ENCODE data around the gene C2CD5. TPM values are rescaled to one million over a fixed set of nuclear protein-coding genes. Genes with fewer than 3 reads are reported as not detected.

Gene C2CD5
- total RNA-seq, 1 experiment from 2014 or later: 35.4 TPM

DNA sequence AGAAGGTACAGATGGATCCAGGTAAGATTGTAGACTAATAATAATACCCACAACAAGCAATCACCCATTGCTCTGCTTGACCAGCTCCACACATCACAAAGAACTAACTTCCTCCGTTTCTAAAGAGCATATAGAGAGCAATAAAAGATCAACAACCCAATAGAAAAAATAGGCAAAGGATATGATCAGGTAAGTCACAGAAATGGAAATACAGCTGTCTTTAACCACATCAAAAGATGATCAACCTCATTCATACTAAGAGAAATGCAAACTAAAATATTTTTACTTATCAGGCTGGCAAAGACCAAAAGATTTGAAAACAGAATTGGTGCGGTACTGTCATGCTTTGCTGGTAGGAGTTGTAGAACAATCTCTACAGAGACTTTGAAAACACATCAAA lies 8.9 kb downstream of the C2CD5 start:
- no peak overlapping the region for H3K23ac ChIP-seq (ENCODE audit: insufficient read length, low read depth, low read length)
- no peak overlapping the region for H2AK5ac ChIP-seq (ENCODE audit: insufficient read length, low read length)
- H3K4me2 ChIP-seq (ENCODE audit: insufficient read depth, insufficient read length, low read length): no peak overlapping the region
- no peak overlapping the region for H3K9ac ChIP-seq (ENCODE audit: extremely low read depth, insufficient read length, low read length)
- H3K79me1 ChIP-seq (ENCODE audit: insufficient read depth, low read depth, low read length, poor library complexity, severe bottlenecking): no peaks in the 10 kb centered on the region
- TF ChIP-seq, protein P1, sequence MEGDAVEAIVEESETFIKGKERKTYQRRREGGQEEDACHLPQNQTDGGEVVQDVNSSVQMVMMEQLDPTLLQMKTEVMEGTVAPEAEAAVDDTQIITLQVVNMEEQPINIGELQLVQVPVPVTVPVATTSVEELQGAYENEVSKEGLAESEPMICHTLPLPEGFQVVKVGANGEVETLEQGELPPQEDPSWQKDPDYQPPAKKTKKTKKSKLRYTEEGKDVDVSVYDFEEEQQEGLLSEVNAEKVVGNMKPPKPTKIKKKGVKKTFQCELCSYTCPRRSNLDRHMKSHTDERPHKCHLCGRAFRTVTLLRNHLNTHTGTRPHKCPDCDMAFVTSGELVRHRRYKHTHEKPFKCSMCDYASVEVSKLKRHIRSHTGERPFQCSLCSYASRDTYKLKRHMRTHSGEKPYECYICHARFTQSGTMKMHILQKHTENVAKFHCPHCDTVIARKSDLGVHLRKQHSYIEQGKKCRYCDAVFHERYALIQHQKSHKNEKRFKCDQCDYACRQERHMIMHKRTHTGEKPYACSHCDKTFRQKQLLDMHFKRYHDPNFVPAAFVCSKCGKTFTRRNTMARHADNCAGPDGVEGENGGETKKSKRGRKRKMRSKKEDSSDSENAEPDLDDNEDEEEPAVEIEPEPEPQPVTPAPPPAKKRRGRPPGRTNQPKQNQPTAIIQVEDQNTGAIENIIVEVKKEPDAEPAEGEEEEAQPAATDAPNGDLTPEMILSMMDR (conservative IDR thresholded peaks at IDR 0.05): no peak
- Mint-ChIP-seq H3K36me3 (ENCODE audit: insufficient read depth in 1 of 3, low read depth in 3 of 3) (peaks cover 30 to 35% (median 34%) of the 10 kb centered on the region in 3 experiments), H3K27ac (peak overlapping the region in 1 of 3 experiments; percentile 35; a peak in 3 of 7 replicates), H3K4me1 (peaks cover 8 to 11% of the 10 kb centered on the region in 2 experiments; a peak in 3 of 4 replicates), H3K4me3 (no peak overlapping the region), H3K9me3 (no peaks in the 10 kb centered on the region; a peak in 1 of 5 replicates), H3K27me3 (ENCODE audit: low read depth) (no peaks in the 10 kb centered on the region)
- no peak overlapping the region for H3K14ac ChIP-seq (ENCODE audit: insufficient read depth, low read length)
- no peak overlapping the region for H3K27ac ChIP-seq (ENCODE audit: insufficient read length, low read depth, low read length)
- H3K18ac ChIP-seq (ENCODE audit: insufficient read length, low read depth, low read length): no peak overlapping the region
- H3K56ac ChIP-seq (ENCODE audit: insufficient read length, low read depth, low read length): no peak overlapping the region
- no peak overlapping the region for H2BK15ac ChIP-seq (ENCODE audit: low read depth, low read length)
- no peaks in the 10 kb centered on the region; the same call in 1 of the 2 replicates for H3K4me1 ChIP-seq (ENCODE audit: insufficient read depth, low read length)
- no peak overlapping the region for H3K4ac ChIP-seq (ENCODE audit: low read depth, low read length)
- H4K91ac ChIP-seq (ENCODE audit: insufficient read length, low read depth, low read length): no peak overlapping the region
- no peak overlapping the region for H2AFZ ChIP-seq (ENCODE audit: low read length)
- no peak for DNase-seq
- no peak overlapping the region for H2BK120ac ChIP-seq (ENCODE audit: low read depth, low read length, poor library complexity, severe bottlenecking)
- no peak overlapping the region for H2BK20ac ChIP-seq (ENCODE audit: low read depth, low read length, poor library complexity, severe bottlenecking)
- H4K20me1 ChIP-seq (ENCODE audit: control insufficient read depth, insufficient read depth, insufficient read length): no peaks in the 10 kb centered on the region
- no peak overlapping the region for H4K5ac ChIP-seq (ENCODE audit: insufficient read length, low read depth, low read length)
- H3K9me3 ChIP-seq (ENCODE audit: control insufficient read depth, low read depth, low read length): no peaks in the 10 kb centered on the region
- H2BK12ac ChIP-seq (ENCODE audit: insufficient read length, low read depth, low read length): no peak overlapping the region
- no peak overlapping the region for H4K8ac ChIP-seq (replicated peaks; ENCODE audit: insufficient read length, low read depth, low read length)
- H3K27me3 ChIP-seq (ENCODE audit: insufficient read depth, low read length): no peaks in the 10 kb centered on the region
- no peak overlapping the region for H3T11ph ChIP-seq (ENCODE audit: low read length)
- H3K23me2 ChIP-seq (ENCODE audit: insufficient read length, low read depth, low read length, poor library complexity, severe bottlenecking): no peaks in the 10 kb centered on the region
- H2BK5ac ChIP-seq (ENCODE audit: insufficient read length, low read length): no peak overlapping the region
- no peaks in the 10 kb centered on the region for H3K79me2 ChIP-seq (ENCODE audit: insufficient read depth, low read length)
- WGBS (ENCODE audit: extremely low coverage, insufficient read length, low lambda C conversion rate): no CpG with 5 or more reads among the region's 2 CpGs
